GM18951 (cell line): ENCODE data around the gene ARHGEF4.

Experiments
- POLR2A ChIP-seq: IDR thresholded peaks from 4 replicates; pipeline ENCODE4 v1.6.1; 2011; ENCODE audit warnings: mild to moderate bottlenecking; ENCODE audit not compliant: insufficient read length, insufficient read depth; ENCODE audit errors: extremely low read depth
- in situ Hi-C: fragments of 300-500 bp; cut with MboI; formaldehyde crosslinking; loops from one replicate; pipeline ENCODE4 v1.12.0; 2022; ENCODE audit warnings: low sequenced_read_pairs, mixed read lengths, inconsistent platforms; ENCODE audit not compliant: unreplicated experiment

ARHGEF4 gene

DNA sequence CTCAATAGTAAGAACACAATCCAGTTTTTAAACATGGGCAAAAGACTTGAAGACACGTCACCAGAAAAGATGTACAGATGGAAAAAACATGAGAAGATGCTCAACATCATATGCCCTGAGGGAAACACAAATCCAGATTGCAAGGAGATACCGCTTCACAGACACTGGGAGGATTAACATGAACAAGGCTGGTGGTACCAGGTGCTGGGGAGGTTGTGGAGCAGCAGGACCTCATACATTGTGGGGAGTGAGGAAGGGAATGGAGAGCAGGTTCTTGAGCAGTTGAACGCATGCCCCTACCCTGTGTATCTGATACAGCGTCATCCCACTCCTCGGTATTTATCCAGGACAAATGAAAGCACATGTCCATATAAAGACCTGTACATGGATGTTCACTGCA is 72.1 kb downstream of the ARHGEF4 start:
- no peak for TF ChIP-seq POLR2A

DNA sequence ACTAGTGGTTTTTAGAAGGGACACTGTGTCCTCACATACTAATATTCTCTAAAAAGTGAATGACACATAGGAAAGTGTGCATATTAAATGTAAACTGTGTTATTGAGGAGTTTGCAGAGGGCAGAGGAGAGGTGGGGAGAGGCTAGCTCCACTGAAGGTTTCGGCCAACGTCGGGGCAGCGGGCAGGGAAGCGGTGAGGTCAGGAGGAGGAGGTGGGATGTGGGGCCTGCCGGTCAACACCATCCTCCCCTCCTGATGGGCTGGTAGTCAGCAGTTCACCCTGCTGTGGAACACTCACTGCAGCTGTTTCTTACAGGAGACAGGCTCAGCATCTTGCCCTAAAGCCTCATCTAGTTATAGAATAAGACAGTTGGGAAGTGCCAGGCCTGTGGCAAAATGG is 74.2 kb downstream of the ARHGEF4 start:
- TF ChIP-seq POLR2A = no peak
- in situ Hi-C loops = no loop called here

More for the DNA sequence above, 72.1 kb downstream of the ARHGEF4 start:
- in situ Hi-C loops = no loop called here

DNA sequence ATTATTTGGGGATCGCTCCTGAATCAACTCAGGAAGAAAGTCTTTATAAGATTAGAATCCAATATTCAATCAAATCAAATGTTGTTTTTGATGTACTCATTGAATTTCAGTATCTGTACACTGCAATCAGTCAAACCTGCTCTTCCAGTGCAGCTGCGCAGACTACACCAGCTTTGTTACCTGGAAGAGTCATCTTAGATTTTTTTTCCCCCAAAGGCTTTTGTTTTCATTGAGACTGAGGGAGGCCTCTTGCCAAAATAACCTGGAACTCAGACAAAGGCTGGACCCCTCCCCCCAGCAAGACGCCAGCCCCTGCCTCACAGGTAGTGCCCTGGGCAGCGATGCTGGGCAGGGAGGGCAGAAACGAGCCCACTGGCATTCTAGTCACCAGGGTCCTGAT is 74.8 kb downstream of the ARHGEF4 start:
- no peak for TF ChIP-seq POLR2A
- in situ Hi-C loops = no loop called here

DNA sequence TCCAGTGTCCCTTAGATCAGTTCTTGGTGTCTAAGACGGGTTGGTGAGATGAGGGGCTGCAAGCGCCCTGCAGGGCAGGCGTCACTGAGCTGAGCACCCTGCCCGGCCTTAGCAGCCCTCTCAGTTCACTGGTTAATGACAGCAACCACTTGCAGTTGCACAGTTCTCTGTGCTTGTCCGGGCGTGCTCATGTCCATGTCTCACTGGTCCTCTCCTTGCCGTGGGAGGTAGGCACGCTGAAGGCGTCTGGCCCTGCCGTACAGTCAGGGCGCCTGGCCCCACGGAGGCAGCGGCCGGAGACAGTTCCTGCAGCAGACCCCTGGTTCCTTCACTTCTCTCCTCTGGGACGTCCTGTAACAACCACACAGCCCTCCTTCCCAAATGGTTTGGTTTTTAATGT is 75.3 kb downstream of the ARHGEF4 start:
- in situ Hi-C loops = no loop called here

DNA sequence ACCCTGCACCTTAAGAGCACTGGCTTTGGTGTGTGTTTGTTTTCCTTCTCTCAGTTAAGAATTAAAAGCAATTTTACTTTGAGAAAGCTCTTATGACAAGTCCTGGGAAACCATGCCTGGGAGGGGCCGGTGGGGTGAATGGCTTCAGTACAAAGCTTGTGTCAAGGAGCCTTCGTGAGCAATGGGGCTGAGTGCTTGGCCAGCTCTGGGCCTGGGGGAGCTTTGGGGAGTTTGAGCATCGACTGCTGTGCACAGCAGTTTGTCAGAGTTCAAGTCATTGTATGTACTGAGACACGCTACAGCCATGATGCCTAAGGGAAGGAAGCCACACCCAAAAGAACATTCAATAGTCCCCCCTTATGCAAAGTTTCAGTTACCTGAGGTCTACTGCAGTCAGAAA is 75.8 kb downstream of the ARHGEF4 start:
- TF ChIP-seq POLR2A = no peak

More for the DNA sequence above, 75.3 kb downstream of the ARHGEF4 start:
- no peak for TF ChIP-seq POLR2A

DNA sequence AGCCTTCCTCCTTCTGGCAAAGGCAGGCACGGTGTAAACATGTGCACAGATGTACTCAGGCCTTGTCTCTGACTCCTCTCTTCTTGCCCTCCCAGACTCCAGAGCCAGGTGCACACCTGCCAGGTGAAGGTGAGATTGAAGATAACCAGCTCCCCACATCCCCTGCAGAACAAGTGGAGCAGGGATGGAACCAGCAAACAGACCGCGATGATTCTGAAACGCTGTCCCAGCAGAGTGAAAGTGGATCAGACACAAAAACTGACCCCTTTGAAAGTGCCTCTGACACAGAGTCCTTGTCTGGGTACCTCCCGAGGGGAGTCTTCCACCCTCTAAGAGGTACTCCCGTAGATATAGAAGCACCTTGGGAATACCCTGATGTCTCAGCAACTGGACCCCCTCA is 77.2 kb downstream of the ARHGEF4 start:
- TF ChIP-seq POLR2A = no peak
- in situ Hi-C loops = no loop called here

More for the DNA sequence above, 75.8 kb downstream of the ARHGEF4 start:
- in situ Hi-C loops = no loop called here

DNA sequence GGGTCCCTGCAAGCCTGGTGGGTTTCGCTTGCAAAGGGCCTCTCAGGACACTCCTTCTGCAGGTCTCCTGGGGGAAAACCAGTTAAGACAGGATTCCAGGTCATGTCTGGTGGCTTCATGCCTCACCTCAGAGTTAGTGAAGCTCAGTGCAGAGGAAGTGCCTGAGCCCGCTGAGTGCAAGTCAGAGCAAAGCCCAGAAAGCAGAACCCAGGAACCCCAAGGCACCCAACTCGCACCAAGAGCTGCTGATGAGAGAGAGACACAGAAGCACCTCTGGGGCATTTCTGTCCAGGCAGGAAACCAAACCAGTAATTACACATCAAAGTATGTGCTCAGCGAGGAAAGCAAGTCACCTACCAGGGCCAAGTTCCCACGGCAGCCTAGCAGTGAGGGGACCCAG is 78.4 kb downstream of the ARHGEF4 start:
- in situ Hi-C loops = no loop called here
- no peak for TF ChIP-seq POLR2A

DNA sequence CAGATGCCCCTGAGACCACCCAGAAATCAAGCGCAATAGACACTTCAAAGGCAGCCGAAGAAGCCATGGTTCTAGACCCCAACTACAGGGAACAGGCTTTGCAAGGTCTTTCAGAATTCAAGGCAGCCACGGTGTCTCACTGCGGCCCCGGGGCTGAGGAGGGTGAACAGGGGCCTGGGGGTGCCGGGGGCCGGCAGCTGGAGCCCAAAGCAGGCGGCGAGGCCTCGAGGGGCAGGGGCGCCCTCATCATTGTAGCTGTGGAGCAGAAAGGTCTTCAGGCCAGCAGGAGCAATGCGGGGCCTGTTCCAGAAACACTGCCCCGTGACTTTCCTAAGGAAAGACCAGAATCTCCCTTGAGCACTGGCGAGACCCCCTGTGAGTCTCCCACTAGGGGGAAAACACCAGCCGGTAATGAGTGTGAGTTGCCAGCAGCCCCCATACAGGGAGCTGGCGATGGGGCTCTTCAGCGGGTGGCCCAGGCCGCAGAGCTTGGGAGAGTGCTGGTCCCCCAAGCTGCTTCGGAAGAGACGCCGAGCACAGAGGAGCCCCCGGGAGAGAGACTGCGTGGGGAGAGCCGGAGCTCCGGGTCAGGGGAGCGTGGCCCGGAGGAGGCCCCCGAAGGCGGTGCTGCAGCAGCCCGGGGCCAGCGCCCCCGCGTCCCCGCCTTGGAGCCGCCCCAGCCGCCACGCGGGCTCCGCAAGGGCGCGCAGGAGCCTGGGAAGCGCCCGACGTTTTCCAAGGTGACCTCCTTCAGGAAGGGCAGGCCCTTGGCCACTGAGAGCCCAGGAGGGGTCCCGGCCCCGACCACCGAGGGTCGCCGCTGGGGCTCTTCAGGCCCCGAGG is 79.1 kb downstream of the ARHGEF4 start:
- in situ Hi-C loops = no loop called here
- TF ChIP-seq POLR2A = no peak

DNA sequence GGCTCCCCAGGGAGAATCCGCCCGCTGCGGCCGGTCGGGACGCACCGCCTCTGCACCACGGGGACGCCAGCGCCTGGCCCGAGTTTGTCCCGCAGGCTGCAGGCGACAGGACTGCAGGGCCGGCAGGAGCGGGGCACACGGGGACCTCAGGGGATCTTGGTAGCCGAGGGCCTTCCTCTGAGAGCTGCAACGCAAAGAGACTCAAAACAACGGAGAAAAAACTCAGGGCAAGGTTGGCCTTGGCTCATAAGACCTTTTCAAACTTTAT is 79.7 kb downstream of the ARHGEF4 start:
- in situ Hi-C loops = no loop called here
- no peak for TF ChIP-seq POLR2A

DNA sequence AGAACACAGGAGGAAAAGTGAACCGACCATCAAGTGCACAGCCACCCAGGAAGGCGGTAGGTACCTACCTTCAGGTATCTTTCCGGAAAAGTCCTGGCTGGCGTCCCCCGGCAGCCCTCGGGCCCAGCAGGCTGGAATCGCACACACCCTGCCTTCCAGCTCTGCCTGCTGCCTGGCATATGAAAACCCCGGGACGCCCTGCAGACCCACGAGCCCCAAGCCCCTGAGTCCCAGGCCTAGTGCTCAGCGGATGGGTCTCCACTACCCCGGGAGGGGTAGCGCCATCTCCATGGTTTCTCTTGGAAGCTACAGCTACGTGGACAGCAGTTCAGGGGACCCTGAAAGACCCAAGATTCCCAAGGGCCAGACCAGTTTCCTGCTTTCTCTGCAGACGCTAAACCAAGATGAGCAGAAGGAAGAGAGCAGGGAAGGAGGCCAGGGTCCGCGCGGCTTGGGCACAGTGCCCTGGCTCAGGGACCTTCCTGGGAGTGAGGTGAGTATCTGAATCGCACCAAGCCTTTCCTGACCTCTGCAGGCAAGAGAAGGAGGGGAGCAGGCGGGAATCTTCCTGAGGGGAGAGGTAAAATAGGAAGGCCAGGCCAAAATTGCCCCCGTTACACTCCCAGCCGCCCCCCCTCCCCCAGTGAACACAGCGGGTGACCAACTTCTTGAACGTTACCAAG is 80.4 kb downstream of the ARHGEF4 start:
- no peak for TF ChIP-seq POLR2A
- in situ Hi-C loops = no loop called here

DNA sequence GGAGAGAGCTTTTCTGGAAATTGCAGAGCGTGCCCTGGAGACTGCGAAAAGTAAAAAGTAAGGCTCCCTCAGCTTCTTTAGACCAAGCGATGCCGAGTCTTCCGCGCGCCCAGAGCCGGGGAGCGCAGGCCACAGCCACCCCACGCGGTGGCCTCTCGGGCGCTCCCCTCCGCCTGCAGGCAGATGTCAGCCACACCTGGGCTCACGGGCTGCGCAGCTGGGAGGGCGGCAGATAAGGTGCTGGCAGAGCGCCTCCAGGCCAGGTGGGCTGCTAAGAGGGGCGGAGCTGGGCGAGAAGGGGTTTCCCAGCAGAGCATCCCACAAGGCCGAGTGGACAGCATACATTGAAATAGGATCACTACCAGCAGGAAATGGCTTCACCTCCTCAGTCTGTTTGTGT is 81.7 kb downstream of the ARHGEF4 start:
- no peak for TF ChIP-seq POLR2A
- in situ Hi-C loops = no loop called here

DNA sequence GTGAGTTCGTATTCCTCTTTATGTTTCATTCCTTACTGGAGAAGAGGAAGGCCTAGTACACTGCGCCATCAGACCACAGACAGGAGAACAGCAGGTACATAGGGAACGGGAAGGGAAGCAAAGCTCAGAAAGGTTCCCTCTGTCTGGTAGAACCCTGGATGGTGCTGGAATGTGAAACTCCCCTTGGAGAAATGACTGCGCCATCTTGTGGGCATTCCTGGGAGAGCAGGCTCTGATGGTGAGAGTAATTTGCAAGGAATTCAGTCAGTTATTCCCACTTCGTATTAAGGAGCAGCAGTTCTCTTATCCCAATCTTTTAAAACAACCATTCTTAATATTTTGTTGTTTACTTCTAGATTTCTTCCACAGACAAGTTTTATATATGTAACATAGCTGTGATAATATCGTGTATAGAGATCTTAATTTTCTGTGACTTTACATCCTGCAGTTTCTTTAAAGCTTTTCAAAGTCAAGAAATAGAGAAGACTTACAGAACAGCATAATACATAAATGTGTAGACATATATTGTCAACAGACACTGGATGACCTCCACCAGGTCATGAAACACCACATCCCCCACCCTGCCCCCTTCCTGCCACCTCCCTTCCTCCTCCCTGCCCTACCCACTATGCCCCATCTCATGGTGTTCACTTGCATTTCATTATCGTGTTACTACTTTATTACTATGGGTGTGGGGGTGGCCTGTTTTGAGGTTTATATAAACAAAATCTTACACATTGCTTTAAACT is 83.9 kb downstream of the ARHGEF4 start:
- in situ Hi-C loops = no loop called here
- TF ChIP-seq POLR2A = no peak

DNA sequence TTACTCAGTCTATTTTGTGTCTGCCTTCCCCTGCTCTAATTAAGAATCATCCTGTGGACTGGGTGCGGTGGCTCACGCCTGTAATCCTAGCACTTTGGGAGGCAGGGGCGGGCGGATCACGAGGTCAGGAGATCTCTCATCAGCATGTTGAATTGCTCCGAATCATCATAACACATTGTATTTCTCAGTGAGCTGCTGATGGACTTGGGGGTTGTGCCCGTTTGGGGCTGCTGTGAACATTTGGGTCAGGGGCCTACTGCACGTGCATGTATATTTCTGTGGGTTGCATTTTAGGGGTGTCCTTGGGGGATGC is 84.4 kb downstream of the ARHGEF4 start:
- in situ Hi-C loops = no loop called here

DNA sequence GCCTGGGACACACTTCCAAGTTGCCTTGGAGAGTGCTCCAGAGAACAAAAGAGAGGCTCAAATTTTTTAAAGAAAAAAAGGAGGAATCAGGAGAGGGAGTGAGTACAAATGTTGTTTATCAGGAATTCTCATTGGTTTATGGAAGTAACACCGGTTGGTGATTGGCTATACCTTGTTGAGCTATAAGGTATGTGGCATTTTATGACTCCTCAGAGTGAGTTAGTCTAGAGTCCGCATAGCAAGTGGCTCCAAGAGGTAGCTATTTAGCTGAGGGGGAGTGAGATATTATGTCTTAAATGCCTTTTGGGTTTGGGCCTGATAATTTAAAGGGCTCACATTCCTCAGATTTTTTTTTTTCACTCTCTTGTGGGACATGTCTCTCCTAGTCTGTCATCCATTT is 85.7 kb downstream of the ARHGEF4 start:
- no peak for TF ChIP-seq POLR2A
- in situ Hi-C loops = no loop called here

More for the DNA sequence above, 84.4 kb downstream of the ARHGEF4 start:
- TF ChIP-seq POLR2A = no peak
